ENCODE measurements around the gene USP17L30.

USP17L30 gene

GRCh38 chr4:9409793-9410192, 46.9 kb downstream of the USP17L30 start:
- H3K4me3 ChIP-seq (ENCODE audit: low read depth, low read length) = no peak overlapping the region
- in situ Hi-C loops (cut with HindIII; ENCODE audit: low sequenced_read_pairs) = no loop called here
- no peak for TF ChIP-seq CTCF (IDR thresholded peaks at IDR 0.05; ENCODE audit: low read depth, low read length)
- DNase-seq (ENCODE audit: low read depth, low spot score) = no peak
